DOHH2 (cell line): ENCODE data around the gene SYTL2.

Experiments
- H3F3A ChIP-seq: fragments of 200-600 bp; sonication (generic), shearing (Covaris generic); 2 replicates; pipeline ENCODE4 v1.6.0; 2016; ENCODE audit warnings: antibody characterized with exemption, mild to moderate bottlenecking; ENCODE audit not compliant: control insufficient read depth, insufficient read depth
- H3K27ac ChIP-seq: fragments of 200-600 bp; sonication (generic); 2 replicates; pipeline ENCODE4 v1.5.1; 2014; ENCODE audit warnings: low read depth, mild to moderate bottlenecking, low read length, moderate library complexity
- H3K27me3 ChIP-seq: fragments of 200-600 bp; sonication (generic); 2 replicates; pipeline ENCODE4 v1.6.1; 2014; ENCODE audit warnings: mild to moderate bottlenecking, low read length, mixed read lengths; ENCODE audit not compliant: control insufficient read depth
- H3K36me3 ChIP-seq: fragments of 200-600 bp; sonication (generic); 2 replicates; pipeline ENCODE4 v1.6.1; 2014; ENCODE audit warnings: mild to moderate bottlenecking, low read length, moderate library complexity, mixed read lengths; ENCODE audit not compliant: control insufficient read depth
- H3K4me1 ChIP-seq: fragments of 200-600 bp; sonication (generic); 2 replicates; pipeline ENCODE4 v1.6.1; 2014; ENCODE audit warnings: mild to moderate bottlenecking, low read length, mixed read lengths; ENCODE audit not compliant: control insufficient read depth
- H3K4me2 ChIP-seq: fragments of 200-600 bp; sonication (generic); 2 replicates; pipeline ENCODE4 v1.6.0; 2014; ENCODE audit warnings: mild to moderate bottlenecking, low read length, moderate library complexity
- H3K4me3 ChIP-seq: fragments of 200-600 bp; sonication (generic); 2 replicates; pipeline ENCODE4 v1.5.1; 2014; ENCODE audit warnings: mild to moderate bottlenecking, low read length, mixed read lengths
- H3K79me2 ChIP-seq: fragments of 200-600 bp; sonication (generic); 2 replicates; pipeline ENCODE4 v1.6.1; 2014; ENCODE audit warnings: mild to moderate bottlenecking, low read length, mixed read lengths; ENCODE audit not compliant: control insufficient read depth
- H3K9me2 ChIP-seq: fragments of 200-600 bp; sonication (generic); replicated peaks from 2 replicates; pipeline ENCODE4 v1.6.1; 2014; ENCODE audit warnings: mild to moderate bottlenecking, low read length, mixed read lengths; ENCODE audit not compliant: control insufficient read depth
- H3K9me3 ChIP-seq: fragments of 200-600 bp; sonication (generic); 2 replicates; pipeline ENCODE4 v1.6.1; 2014; ENCODE audit warnings: antibody characterized with exemption, low read length, mixed read lengths; ENCODE audit not compliant: control insufficient read depth, insufficient read depth
- H4K20me1 ChIP-seq: fragments of 200-600 bp; sonication (generic); 2 replicates; pipeline ENCODE4 v1.6.0; 2014; ENCODE audit warnings: low read depth, mild to moderate bottlenecking, antibody characterized with exemption, low read length, moderate library complexity; ENCODE audit not compliant: control insufficient read depth, insufficient read depth
- CTCF ChIP-seq: fragments of 200-600 bp; sonication (generic); IDR thresholded peaks from one replicate; pipeline ENCODE4 v1.5.1; 2014; ENCODE audit warnings: antibody characterized with exemption, mild to moderate bottlenecking, low read depth, low read length; ENCODE audit not compliant: poor library complexity, severe bottlenecking
- EZH2phosphoT487 ChIP-seq: fragments of 200-600 bp; sonication (generic); IDR thresholded peaks from 2 replicates; pipeline ENCODE4 v1.6.1; 2017; ENCODE audit warnings: borderline replicate concordance, mild to moderate bottlenecking, antibody characterized with exemption, low read length, moderate library complexity, mixed read lengths

SYTL2 gene

DNA sequence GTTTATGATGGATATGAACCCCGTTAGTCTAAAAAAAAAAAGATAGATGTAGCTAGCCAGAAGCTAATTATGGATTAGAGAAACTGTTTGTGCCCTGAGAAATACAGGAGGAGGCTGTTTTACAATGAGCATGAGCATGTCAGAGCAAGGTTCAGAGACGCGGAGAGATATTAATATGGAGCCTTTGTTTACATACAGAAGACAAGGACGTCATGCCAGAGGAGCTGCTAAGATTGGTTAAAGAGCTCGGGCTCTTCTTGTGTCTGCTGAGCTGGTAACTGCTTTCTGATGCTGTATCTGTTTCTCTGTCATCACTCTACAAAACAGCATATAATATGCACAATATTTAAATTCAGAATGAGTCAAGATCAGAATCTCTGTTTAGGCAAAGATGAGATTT lies 100.0 kb downstream of the SYTL2 start:
- no peaks in the 10 kb centered on the region for H3K9me2 ChIP-seq
- H3K4me2 ChIP-seq, result no peak overlapping the region
- no peaks in the 10 kb centered on the region for H3K36me3 ChIP-seq
- H3K4me3 ChIP-seq, result no peak overlapping the region
- H3F3A ChIP-seq, result no peaks in the 10 kb centered on the region
- H3K27ac ChIP-seq, result no peak overlapping the region
- no peaks in the 10 kb centered on the region for H4K20me1 ChIP-seq
- H3K79me2 ChIP-seq, result no peaks in the 10 kb centered on the region
- TF ChIP-seq CTCF, result no peak
- no peak for TF ChIP-seq EZH2phosphoT487
- no peaks in the 10 kb centered on the region for H3K4me1 ChIP-seq
- peaks cover 7% of the 10 kb centered on the region; the same call in 1 of the 2 replicates for H3K27me3 ChIP-seq
- H3K9me3 ChIP-seq, result no peaks in the 10 kb centered on the region

- Histone ChIP-seq H3K36me3 (no peaks in the 10 kb centered on the region), H3K4me2 (no peak overlapping the region), H3K4me1 (no peaks in the 10 kb centered on the region), H3K27ac (no peak overlapping the region), H3K79me2 (no peaks in the 10 kb centered on the region), H3K9me3 (no peaks in the 10 kb centered on the region), H3K9me2 (no peaks in the 10 kb centered on the region), H3F3A (no peaks in the 10 kb centered on the region), H3K27me3 (peaks cover 7% of the 10 kb centered on the region; the same call in 1 of the 2 replicates), H3K4me3 (no peak overlapping the region), H4K20me1 (no peaks in the 10 kb centered on the region)
- TF ChIP-seq EZH2phosphoT487, result no peak
- TF ChIP-seq CTCF, result no peak
These were observed 100.8 kb downstream of the SYTL2 start for GRCh38 chr11:85709941-85710702.

- no peaks in the 10 kb centered on the region for H3F3A ChIP-seq
- peaks cover 13% of the 10 kb centered on the region; the same call in 1 of the 2 replicates for H3K27me3 ChIP-seq
- H3K9me3 ChIP-seq, result no peaks in the 10 kb centered on the region
- no peaks in the 10 kb centered on the region for H3K9me2 ChIP-seq
- H3K79me2 ChIP-seq, result no peaks in the 10 kb centered on the region
- H3K4me1 ChIP-seq, result no peaks in the 10 kb centered on the region
- TF ChIP-seq EZH2phosphoT487, result no peak
- TF ChIP-seq CTCF, result no peak
- no peak overlapping the region for H3K4me3 ChIP-seq
- no peak overlapping the region for H3K27ac ChIP-seq
- H3K36me3 ChIP-seq, result no peaks in the 10 kb centered on the region
- no peaks in the 10 kb centered on the region for H4K20me1 ChIP-seq
- no peak overlapping the region for H3K4me2 ChIP-seq
These were observed 105.1 kb downstream of the SYTL2 start for GRCh38 chr11:85705800-85706199.
